Activated T-cell treated with anti-CD3 and anti-CD28 coated beads, Interleukin-2, amount 50 U/mL, for 48 hours (primary cell): ENCODE data around the gene CDK12.
A peak's percentile ranks its signal among the peaks of the same experiment; 100 is the strongest.

Experiments used
- DNase-seq, 2 experiments: peaks; one replicate each; pipeline ENCODE4 v3.0.0-alpha.2; 2020

CDK12 gene

GRCh38 chr17:39551879-39552278 lies 90.6 kb downstream of the CDK12 start:
- no peak for DNase-seq

- no peak for DNase-seq
Observed at GRCh38 chr17:39553341-39553945, 92.2 kb downstream of the CDK12 start.

- DNase-seq: no peak
Observed at GRCh38 chr17:39555368-39555767, 94.1 kb downstream of the CDK12 start.

GRCh38 chr17:39556423-39556822 lies 95.1 kb downstream of the CDK12 start:
- no peak for DNase-seq

- no peak for DNase-seq
Observed at GRCh38 chr17:39562395-39562794, 101.1 kb downstream of the CDK12 start.

- DNase-seq: no peak
Observed at GRCh38 chr17:39562976-39563375, 101.7 kb downstream of the CDK12 start.

- DNase-seq: no peak
Observed at GRCh38 chr17:39563476-39563875, 102.2 kb downstream of the CDK12 start.

- DNase-seq: no peak
Observed at GRCh38 chr17:39564211-39564848, 103.0 kb downstream of the CDK12 start.

- DNase-seq: no peak
Observed at GRCh38 chr17:39566094-39566850, 105.0 kb downstream of the CDK12 start.

- DNase-seq: no peak
Observed at GRCh38 chr17:39568702-39569101, 107.4 kb downstream of the CDK12 start.

GRCh38 chr17:39569126-39569525 lies 107.8 kb downstream of the CDK12 start:
- DNase-seq: no peak

GRCh38 chr17:39572121-39572520 lies 110.8 kb downstream of the CDK12 start:
- DNase-seq: no peak

GRCh38 chr17:39573447-39574298 lies 112.4 kb downstream of the CDK12 start:
- peak; percentile 46 to 62 for DNase-seq

GRCh38 chr17:39576187-39576586 lies 114.9 kb downstream of the CDK12 start:
- peak in 1 of 2 experiments; percentile 34 for DNase-seq

GRCh38 chr17:39578272-39578671 lies 117.0 kb downstream of the CDK12 start:
- no peak for DNase-seq

- no peak for DNase-seq
Observed at GRCh38 chr17:39579318-39580081, 118.2 kb downstream of the CDK12 start.

GRCh38 chr17:39580082-39580468 lies 118.8 kb downstream of the CDK12 start:
- no peak for DNase-seq

- DNase-seq: no peak
Observed at GRCh38 chr17:39581071-39581758, 119.9 kb downstream of the CDK12 start.

- DNase-seq: no peak
Observed at GRCh38 chr17:39581759-39582085, 120.4 kb downstream of the CDK12 start.

GRCh38 chr17:39582658-39583057 lies 121.4 kb downstream of the CDK12 start:
- DNase-seq: no peak
